ENCODE measurements around the gene SETD5.

SETD5 gene

DNA sequence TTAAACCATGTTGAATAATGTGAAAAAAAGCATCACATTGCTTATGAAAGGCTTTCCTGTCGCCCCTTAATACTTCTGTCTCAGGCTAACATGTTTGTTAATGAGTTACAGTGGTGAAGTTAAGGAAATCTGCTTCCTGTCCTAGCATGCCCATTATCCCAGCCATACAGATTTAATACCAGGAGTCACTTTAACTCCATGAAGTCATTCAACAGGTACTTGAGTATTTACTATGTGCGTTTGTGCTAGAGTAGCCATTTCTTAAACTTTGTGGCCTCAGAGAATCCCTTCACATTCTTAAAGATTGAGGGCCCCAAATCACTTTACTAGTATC, 10.1 kb upstream of the SETD5 start:
- no peak for DNase-seq (ENCODE audit: low read depth)

DNA sequence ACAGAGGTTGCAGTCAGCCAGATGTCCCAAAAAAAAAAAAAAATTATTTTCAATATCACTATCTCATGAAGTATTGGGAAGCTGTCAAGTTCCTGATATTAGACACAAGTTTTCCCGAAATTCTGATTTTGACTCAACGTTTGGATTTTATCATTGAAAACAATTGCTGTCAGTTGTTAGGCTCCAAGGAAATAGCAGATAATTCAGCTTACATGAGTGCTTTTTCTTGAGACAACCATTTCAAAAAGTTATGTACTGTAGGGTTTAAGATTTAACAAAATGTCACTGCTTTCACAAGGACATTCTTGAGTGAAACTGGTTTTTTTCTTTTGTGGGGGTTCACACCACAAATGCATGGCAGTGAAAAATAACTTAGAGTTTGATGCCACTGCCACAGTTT, 9.3 kb upstream of the SETD5 start:
- no peak for DNase-seq (ENCODE audit: low read depth)

DNA sequence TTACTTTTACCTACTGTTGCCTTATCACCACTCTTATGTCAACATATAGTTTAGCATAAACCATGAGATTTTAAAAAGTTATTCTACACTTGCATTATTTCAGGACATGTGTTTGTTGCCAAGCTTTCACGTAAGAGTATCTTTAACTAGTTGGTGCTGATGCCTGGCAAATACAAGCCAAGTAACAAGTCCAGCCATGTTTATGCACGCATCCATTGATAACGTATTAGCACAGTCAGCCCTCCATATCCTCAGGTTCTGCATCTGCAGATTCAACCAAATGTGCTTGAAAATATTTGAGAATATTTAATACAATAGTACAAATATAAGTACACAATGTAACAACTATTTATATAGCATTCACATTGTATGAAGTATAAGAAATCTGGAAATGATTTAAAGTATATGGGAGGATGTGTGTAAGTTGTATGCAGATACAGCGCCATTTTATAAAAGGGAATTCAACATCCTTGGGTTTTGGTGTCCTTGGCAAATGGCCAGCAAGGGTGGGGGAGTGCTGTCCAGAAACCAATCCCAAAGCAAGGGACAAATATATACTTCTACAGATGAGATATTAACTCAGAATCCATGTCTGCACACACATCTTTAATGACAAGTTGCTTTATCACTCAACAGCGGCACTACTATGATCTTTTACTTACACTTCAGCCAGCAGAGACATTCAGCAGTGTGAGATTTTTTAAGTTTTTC, 8.7 kb upstream of the SETD5 start:
- no peak for DNase-seq (ENCODE audit: low read depth)

DNA sequence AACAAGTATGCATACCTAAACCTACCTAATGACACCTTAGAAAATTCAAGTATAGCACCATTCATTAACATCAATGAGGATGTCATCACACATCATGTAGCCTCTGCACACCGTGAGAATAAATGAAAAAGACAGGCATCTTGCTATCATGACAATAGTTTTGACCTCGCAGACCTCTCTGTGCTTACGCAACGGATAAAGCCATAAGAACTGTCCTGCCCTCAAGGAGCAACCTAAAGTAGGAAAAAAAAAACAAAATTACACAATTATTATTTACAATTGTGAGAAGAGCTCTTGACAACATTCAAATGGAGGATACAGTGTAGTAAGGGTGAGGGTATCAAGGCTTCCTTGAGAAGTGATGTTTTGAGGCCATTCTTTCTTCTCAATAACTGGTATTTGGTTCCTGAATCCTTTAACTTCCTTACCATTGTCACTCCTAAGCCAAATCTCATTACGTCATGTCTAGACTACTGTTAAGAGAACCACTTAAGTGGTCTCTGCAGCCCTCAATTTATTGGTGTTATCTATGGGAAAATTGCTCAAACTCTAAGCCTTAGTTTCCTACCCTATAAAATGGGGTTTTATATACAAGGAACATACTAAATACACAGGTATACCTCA, 7.0 kb upstream of the SETD5 start:
- DNase-seq (ENCODE audit: low read depth), result no peak

DNA sequence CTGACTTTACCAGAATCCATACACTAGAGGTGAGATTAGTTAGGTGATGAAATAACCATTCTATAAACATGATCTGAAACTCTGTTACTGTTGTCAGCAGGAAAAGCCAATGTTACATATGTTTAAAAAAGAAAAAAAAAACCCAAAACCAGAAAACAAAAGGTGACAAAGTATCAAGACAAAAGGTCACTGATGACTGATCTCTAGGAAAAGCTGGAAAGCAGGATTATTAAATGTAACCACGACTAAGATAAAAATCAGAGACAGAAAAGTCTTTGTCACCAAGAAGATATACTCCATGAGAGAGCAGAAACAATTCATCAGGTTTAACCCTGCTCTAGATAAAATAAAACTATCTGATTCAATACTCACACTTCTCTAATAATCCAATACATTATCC, 5.4 kb upstream of the SETD5 start:
- no peak for DNase-seq (ENCODE audit: low read depth)

DNA sequence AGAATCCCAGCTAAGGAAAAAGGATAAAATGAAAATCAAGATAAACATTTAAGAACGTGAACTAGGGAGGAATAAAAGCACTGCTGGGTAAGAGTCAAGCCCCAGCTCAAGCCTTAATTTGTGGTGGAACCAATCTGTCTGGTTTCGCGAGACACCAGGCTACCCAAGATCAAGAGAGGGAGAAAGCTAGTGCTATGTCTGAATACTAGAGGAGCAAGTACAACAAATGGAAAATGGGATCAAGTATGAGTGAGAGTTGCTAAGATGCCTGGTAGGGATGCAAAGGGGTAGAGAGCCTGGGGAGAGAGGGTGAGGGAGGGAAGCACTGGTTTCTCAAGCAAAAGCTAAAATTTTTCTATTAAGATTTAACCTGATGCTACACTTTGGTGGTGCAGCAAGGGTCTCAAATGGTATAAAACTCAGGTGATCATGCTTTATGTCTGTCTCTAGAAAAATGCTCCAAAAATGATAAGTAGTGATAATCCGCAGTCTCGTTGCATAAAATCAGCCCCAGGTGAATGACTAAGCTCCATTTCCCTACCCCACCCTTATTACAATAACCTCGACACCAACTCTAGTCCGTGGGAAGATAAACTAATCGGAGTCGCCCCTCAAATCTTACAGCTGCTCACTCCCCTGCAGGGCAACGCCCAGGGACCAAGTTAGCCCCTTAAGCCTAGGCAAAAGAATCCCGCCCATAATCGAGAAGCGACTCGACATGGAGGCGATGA, 1.7 kb upstream of the SETD5 start:
- DNase-seq (ENCODE audit: low read depth), result no peak

DNA sequence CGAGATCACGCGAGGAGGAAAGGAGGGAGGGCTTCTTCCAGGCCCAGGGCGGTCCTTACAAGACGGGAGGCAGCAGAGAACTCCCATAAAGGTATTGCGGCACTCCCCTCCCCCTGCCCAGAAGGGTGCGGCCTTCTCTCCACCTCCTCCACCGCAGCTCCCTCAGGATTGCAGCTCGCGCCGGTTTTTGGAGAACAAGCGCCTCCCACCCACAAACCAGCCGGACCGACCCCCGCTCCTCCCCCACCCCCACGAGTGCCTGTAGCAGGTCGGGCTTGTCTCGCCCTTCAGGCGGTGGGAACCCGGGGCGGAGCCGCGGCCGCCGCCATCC, 1.1 kb upstream of the SETD5 start:
- peak; percentile 60 for DNase-seq (ENCODE audit: low read depth)

DNA sequence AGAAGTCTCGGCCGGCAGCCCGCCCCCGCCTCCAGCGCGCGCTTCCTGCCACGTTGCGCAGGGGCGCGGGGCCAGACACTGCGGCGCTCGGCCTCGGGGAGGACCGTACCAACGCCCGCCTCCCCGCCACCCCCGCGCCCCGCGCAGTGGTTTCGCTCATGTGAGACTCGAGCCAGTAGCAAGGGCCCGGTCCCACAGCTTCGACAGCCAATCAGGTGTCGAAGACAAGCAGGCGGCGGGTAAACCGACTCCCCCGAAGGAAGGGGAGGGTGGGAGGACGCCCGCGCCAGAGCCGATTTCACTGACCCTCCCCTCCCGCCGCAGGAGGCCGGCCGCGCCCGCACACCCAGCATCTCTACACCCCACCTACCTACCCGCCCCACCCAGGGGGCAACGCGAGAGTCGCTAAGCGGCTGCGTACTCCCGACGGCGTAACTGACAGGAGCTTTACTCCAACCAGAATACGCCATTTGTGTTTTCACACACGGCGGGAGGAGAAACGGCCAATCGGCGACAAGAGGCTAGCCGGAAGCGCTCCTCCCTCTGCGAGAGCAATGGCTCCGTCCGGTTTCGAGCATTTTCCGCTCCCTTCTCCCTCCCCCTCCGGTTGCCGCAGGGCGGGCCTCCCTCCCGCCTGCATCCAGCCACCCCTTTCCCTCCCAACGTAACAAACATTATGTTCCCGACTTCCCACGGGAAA, 633 bp upstream of the SETD5 start:
- DNase-seq (ENCODE audit: low read depth), result peak; percentile 99

DNA sequence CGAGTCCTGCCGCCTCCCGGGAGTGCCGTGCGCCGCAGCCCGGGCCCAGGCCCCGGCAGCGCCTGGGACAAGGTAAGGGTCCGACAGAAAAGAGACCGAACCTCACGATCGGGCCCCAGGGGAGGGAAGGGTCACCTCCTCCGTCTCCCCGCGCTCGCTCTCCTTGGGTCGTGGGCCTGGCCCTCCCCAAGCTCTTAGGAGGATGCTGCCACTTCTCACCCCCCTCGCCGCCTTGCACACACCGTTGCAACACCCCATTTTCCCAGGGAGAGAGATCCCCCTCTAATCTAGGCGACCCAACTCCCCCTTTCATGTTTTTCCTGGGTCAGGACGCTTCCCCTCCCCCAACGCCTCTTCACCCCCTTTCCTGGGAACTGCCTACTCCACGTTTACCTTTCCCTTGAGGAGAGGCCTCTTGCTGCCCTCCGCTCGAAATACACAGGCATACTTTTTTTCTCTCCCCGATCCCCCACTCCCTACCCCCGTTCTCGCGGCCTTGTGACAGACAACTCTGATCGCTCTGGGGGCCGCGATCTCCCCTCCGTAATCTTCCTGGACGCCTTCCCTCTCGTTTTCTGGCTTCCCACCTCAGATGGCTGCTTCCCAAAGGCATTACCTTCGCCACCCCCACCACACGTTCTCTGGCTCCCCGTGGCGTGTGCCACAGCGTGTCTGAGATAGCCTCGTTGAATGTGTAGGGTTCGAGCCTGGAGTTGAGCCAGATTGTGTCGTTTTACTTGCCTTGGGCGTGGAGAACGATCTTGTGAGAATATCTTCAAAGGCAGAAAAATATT, 688 bp downstream of the SETD5 start:
- DNase-seq (ENCODE audit: low read depth), result peak; percentile 26

DNA sequence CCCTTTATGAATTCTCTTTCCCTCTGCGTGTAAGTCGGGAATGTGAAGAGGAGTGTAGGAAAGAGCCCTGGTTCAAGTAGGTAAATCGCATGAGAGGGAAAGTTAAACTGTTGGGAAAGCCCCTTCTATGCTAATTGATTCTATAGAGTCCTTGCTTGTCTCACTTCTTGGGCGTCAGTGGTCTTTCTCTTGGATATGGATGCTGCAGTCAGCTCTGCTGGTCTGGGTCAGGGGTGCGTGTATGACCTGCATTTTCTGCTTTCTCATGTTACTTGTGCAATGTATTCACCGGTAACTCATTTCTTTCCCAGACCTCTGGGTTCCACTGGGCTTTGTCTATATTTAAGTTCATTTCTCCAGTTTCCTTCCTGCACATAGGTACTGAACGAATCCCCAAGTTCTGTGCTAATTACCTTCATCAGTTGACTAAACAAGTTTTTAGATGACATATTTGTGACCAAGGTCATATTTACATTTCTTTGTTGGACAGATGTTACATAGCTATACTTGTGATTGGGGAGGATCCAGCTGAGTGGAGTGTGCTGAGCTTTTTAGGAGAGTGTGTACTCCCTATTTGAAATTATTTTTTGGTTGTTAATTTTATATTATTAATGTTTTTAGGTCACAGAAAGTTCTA, 1.4 kb downstream of the SETD5 start:
- no peak for DNase-seq (ENCODE audit: low read depth)

DNA sequence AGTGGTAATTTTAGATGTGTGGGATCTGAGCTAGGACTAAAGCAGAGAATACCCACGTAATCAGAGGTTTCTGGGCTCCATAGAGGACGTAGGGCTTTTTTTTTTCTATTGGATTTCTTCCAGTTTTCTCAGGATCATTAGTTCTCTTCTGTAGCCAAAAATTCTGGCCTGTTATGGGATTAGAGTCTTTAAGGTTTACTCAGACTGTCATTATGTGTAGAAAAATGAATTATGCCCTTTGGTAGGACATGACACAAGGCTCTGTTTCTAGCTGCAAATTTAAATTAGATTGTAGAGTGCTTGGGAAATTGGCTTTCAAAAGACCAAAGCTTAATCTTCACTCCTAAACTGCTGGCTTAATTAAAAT, 1.9 kb downstream of the SETD5 start:
- no peak for DNase-seq (ENCODE audit: low read depth)

DNA sequence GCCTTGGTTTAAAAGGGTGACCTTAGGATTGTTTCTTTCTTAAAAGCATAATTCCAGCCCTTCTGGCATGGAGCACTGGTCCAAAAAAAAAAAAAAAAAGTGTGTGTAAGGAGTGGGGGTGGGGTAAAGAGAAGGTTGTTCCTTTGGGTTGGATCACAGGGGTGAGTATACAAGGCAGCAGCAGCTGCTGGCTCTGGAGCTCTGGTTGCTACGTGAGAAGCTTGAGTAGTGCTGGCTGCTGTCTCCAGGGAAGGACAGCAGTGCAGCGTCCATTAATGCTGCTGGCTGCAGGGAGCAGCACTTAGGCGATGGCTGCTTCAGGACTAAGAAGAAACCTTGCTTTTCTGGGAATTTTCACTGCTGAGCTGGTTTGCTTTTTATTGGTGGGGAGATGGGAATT, 2.3 kb downstream of the SETD5 start:
- DNase-seq (ENCODE audit: low read depth), result no peak

DNA sequence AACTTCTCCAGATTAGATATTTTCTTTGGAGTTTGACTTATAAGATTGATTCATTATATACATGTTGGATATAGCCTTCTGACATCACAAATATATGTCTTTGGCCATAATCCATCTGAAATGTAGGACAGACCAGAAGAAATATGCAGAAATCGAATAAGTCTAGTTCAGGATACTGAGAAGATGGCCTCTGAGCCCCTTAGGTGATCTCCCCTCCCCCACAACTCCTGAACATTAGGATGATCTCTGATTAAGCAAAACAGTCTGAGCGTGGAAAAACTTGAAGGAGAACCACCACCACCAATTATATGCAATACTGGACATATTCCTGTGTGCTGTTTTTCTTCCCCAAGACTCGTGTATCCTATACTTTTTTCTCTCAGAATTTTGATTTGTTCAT, 3.2 kb downstream of the SETD5 start:
- DNase-seq (ENCODE audit: low read depth), result no peak

DNA sequence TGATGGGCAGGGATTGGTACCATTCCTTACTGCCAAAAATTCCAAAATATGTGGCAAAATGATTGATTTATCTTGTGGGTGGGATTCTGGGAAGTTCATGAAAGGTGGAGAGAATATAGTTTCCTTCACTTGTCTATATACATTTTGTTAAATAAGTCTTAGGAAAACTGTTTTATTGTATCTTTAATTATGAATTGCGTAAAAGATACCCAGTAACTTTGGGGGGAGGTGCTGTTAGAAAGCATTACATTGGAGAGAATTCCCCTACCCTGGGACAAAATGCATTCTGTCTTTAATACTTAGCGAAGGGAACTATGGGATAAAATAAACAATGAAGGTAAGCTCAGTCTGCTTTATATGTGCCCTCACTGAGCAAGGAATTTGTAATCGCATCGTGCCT, 4.6 kb downstream of the SETD5 start:
- no peak for DNase-seq (ENCODE audit: low read depth)

DNA sequence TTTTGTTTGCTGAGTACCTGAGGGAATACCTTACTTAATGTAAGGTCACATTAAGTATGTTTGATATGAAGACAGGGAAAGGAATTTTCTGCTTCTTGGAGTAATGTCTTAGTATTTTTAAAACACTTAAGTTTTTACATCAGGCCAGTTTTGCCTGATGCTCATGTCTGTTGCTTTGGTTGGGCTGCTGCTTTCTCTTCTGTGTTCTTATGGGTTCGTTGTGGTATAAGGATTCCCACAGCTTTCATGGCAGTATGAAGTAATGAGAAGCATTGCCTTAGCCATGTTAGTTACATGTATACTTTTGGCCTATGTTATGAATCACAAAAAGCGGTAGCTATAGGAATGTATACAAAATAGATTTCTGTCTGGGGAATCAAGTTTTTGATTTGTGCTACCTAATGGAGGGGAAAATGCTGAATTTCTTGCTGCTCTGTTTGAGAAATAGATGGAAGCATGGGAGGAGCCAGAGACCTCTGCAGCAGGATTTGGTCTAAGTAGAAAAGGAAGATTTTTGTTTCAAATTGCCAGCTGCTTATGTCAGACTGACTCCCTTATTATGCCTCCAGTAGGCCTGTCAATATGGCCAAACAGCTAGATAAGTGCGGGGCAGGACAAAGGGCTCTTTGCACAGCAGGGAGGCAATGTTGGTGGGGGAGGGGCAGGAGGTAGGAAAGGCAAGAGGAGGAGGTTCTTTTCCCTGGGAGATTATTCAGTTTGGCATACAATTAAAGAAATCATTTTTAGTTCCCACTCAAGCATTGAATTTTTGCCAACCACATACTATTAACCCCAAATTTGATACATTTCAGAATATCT, 5.2 kb downstream of the SETD5 start:
- DNase-seq (ENCODE audit: low read depth), result no peak

DNA sequence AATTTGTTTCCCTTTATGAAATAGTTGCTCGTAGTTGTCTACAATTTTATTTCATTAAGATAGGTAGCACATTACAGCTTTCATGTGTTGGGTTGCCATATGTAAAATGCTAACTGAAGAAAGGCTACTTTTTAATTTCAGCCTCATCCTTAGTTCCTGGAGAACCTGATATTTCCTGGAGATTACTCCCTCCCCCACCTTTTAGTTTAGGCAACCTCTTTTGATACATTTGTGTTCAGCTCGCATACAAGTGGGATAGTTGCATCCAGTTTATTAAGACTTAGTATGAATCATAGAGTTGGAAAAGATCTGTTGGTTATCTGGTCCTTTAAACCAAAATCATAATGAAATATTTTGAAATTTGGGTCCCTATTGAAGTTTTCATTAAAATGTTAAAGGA, 6.0 kb downstream of the SETD5 start:
- DNase-seq (ENCODE audit: low read depth), result no peak

DNA sequence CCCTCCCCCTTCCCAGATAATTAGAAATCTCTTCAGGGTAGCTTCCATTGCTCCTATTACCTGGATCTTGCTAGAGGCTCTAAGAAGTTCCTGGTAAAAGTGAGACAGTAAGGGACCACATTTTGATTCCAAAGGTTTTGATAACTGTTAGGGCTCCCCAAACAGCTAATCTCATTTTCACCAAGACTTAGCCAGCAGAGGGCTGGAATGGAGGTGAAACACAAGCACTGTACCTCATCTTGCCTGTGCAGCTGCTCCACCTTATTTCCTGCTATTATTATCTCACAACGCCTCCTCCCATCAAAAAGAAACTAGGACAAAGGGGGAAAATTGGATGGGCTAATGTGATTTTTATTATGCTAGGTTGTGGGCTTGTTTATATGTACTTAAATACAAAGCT, 7.3 kb downstream of the SETD5 start:
- no peak for DNase-seq (ENCODE audit: low read depth)

DNA sequence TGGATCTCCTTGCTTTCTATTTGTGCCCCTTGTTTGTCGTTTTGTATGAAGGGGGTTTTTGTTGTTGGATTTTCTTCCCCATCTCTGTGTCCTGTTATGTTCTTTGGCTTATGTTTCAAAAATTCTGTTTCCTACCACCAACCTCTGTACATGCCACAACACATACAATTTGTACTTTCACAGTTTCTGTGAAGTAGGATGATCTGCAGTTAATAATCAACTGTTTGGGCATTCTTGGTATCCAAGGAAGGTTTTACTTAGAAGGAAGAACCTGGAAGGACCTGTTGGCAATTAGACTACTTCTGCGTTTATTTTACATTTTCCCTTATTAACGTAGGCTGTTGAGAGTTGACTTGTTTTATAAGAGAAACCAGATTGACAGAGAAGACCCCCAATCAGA, 8.3 kb downstream of the SETD5 start:
- DNase-seq (ENCODE audit: low read depth), result no peak

DNA sequence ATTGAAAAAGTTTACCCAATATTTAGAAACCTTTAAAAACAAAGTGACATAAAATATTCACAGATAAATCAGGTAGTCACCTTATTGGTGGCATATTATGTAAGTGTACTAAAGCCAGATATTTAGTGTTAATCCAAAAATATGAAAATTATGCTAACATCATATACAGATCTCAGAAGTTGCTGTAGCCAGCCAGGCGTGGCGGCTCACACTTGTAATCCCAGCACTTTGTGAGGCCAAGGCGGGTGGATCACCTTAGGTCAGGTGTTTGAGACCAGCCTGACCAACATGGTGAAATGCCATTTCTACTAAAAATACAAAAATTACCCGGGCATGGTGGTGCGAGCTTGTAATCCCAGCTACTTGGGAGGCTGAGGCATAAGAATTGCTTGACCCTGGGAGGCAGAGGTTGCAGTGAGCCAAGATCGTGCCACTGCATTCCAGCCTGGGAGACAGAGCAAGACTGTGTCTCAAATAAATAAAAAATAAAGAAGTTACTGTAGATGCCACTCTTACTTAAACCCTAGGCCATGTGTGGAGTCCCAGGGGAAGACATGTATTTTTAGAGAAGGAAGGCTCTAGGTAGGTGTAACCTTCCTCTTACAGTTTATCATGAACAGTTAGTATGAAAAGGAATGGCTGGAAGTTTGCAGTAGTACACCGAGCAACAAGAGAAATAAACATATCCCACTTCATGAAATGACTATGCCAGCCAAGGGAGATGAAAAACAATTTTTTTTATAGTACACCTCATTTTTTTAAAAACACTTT, 9.6 kb downstream of the SETD5 start:
- DNase-seq (ENCODE audit: low read depth), result no peak

DNA sequence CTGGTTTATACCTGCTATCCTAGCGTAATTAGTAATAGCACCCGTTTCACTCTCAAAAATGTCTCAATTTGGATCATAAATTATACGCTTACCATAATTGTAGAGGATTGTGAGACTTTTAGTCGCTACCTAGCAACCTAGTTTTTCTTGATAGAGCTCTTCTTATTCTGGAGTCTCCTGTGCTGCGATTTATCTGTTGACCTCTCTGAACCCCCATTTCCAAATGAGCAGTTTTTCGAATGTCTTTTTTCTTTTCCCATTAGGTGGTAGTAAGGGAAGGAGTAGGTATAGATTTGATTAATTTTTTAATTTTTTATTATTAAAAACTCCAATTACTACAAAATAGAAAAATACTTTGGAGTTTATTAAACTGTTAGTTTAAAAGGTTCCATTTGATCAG, 10.6 kb downstream of the SETD5 start:
- no peak for DNase-seq (ENCODE audit: low read depth)
